H4 (cell line): Measurements from ENCODE around the gene JMJD4. TPM values are rescaled to one million over a fixed set of nuclear protein-coding genes. Genes with fewer than 3 reads are reported as not detected.

Source experiments
- DNase-seq: peaks from one replicate; pipeline ENCODE4 v3.0.0-alpha.2; 2015; ENCODE audit warnings: low spot score
- total RNA-seq: library from RNA; depleted of rRNA; stranded (reverse); fragments of >200 nt; shearing (Covaris generic); gene quantifications from 2 replicates; pipeline ENCODE4 v1.2.3, GENCODE V29; 2014

JMJD4 gene
- total RNA-seq, 1 experiment from 2014 or later = 19.7 TPM

GRCh38 chr1:227768640-227769039, 33.5 kb upstream of the JMJD4 start:
- no peak for DNase-seq

GRCh38 chr1:227768125-227768439, 33.0 kb upstream of the JMJD4 start:
- DNase-seq = no peak

GRCh38 chr1:227767401-227768124, 32.5 kb upstream of the JMJD4 start:
- DNase-seq = no peak

- DNase-seq = no peak
Measured at GRCh38 chr1:227766653-227767277, 31.7 kb upstream of the JMJD4 start.

- peak; percentile 83 for DNase-seq
Measured at GRCh38 chr1:227766015-227766634, 31.0 kb upstream of the JMJD4 start.

- DNase-seq = no peak
Measured at GRCh38 chr1:227765261-227766014, 30.3 kb upstream of the JMJD4 start.

GRCh38 chr1:227764019-227764391, 28.9 kb upstream of the JMJD4 start:
- peak; percentile 48 for DNase-seq

- no peak for DNase-seq
Measured at GRCh38 chr1:227763246-227764018, 28.3 kb upstream of the JMJD4 start.

- DNase-seq = peak; percentile 90
Measured at GRCh38 chr1:227762231-227762911, 27.3 kb upstream of the JMJD4 start.

- no peak for DNase-seq
Measured at GRCh38 chr1:227761621-227762230, 26.6 kb upstream of the JMJD4 start.

- no peak for DNase-seq
Measured at GRCh38 chr1:227760377-227760776, 25.3 kb upstream of the JMJD4 start.

GRCh38 chr1:227759341-227760300, 24.5 kb upstream of the JMJD4 start:
- DNase-seq = peak; percentile 95

- DNase-seq = no peak
Measured at GRCh38 chr1:227758366-227758765, 23.3 kb upstream of the JMJD4 start.

GRCh38 chr1:227757781-227758180, 22.7 kb upstream of the JMJD4 start:
- no peak for DNase-seq

GRCh38 chr1:227756172-227756959, 21.3 kb upstream of the JMJD4 start:
- DNase-seq = no peak

GRCh38 chr1:227754958-227755357, 19.9 kb upstream of the JMJD4 start:
- no peak for DNase-seq

GRCh38 chr1:227753999-227754711, 19.1 kb upstream of the JMJD4 start:
- no peak for DNase-seq
